ENCODE results near the gene DUSP9. TPM values are rescaled to one million over a fixed set of nuclear protein-coding genes. Genes with fewer than 3 reads are reported as not detected.
A peak's percentile ranks its signal among the peaks of the same experiment; 100 is the strongest.

DUSP9 gene
- total RNA-seq, 1 donor from 2014 or later, result 1.3 TPM

GRCh38 chrX:153686711-153687110 is 39.7 kb downstream of the DUSP9 start:
- TF ChIP-seq, protein P1, sequence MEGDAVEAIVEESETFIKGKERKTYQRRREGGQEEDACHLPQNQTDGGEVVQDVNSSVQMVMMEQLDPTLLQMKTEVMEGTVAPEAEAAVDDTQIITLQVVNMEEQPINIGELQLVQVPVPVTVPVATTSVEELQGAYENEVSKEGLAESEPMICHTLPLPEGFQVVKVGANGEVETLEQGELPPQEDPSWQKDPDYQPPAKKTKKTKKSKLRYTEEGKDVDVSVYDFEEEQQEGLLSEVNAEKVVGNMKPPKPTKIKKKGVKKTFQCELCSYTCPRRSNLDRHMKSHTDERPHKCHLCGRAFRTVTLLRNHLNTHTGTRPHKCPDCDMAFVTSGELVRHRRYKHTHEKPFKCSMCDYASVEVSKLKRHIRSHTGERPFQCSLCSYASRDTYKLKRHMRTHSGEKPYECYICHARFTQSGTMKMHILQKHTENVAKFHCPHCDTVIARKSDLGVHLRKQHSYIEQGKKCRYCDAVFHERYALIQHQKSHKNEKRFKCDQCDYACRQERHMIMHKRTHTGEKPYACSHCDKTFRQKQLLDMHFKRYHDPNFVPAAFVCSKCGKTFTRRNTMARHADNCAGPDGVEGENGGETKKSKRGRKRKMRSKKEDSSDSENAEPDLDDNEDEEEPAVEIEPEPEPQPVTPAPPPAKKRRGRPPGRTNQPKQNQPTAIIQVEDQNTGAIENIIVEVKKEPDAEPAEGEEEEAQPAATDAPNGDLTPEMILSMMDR (IDR thresholded peaks at IDR 0.05; ENCODE audit: insufficient read depth, low read length, severe bottlenecking), result no peak
- Histone ChIP-seq H3K4me3 (ENCODE audit: low read depth, low read length) (peak overlapping the region; percentile 16), H3K27me3 (ENCODE audit: control insufficient read depth, insufficient read depth, low read length) (no peaks in the 10 kb centered on the region), H3K36me3 (ENCODE audit: control insufficient read depth, insufficient read depth, low read length) (peaks cover 3% of the 10 kb centered on the region)
- no peak for DNase-seq (ENCODE audit: low read depth)
- no peak for FAIRE-seq

DNA sequence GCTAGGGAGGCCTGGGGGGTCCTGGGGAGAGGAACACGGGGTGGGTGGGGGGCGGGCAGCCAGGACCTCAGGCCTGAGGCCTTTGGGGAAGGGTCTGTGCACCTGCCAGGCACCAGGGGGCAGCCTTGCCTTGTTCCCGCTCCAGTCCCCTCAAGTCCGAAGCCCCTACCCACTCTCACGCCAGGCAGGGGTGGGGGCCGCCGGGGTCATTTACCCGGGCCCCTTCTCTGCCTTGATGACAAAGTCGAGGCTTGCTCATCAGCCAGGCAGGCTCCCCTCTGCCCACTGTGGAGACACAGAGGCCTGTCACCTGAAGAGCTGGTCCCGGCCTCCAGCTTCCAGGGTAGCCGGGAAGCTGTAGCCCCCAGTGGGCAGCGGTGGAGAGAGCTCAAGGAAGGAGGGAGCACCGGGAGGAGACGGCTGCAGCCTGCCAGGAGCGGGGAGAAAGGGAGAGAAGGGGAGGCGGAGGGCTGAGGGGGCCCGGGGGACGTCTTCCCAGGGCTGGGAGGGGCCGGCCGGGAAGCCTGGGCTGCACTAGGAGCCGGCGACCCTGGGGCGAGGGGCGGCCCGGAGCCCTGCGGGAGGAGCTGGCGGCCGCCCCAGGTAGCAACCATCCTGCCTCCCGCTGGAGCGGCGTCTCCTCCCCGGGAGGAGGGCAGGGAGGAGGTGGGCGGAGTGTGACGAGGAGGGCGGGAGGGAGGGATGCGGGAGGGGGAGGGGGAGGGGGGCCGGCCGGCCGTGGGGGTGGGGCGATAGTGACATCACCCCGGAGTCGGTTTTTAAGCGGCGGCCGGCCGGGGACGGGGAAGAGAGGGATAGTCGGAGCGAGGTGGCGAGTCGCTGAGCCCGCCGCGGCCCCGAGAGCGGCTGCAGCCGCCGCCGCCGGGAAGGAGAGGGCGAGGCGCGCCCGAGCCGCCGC is 40.4 kb downstream of the DUSP9 start, which contains the start of gene SLC6A8:
TSS of gene SLC6A8 (plus strand) at position 806 of the 919 bp plus-strand sequence. CDS start 649 bp downstream, outside the sequence.
- FAIRE-seq (no peak), DNase-seq (ENCODE audit: low read depth) (no peak)
- TF ChIP-seq, protein P1 (IDR thresholded peaks at IDR 0.05; ENCODE audit: insufficient read depth, low read length, severe bottlenecking), result peak; percentile 33
- Histone ChIP-seq H3K4me3 (ENCODE audit: low read depth, low read length) (peak within 1 kb of the TSS; percentile 50), H3K27me3 (ENCODE audit: control insufficient read depth, insufficient read depth, low read length) (no peaks in the 10 kb centered on the region), H3K36me3 (ENCODE audit: control insufficient read depth, insufficient read depth, low read length) (peaks cover 3% of the 10 kb centered on the region)

GRCh38 chrX:153688071-153688470 is 41.1 kb downstream of the DUSP9 start:
- peaks cover 5% of the 10 kb centered on the region for H3K36me3 ChIP-seq (ENCODE audit: control insufficient read depth, insufficient read depth, low read length)
- TF ChIP-seq, protein P1 (IDR thresholded peaks at IDR 0.05; ENCODE audit: insufficient read depth, low read length, severe bottlenecking), result no peak
- no peak for FAIRE-seq

DNA sequence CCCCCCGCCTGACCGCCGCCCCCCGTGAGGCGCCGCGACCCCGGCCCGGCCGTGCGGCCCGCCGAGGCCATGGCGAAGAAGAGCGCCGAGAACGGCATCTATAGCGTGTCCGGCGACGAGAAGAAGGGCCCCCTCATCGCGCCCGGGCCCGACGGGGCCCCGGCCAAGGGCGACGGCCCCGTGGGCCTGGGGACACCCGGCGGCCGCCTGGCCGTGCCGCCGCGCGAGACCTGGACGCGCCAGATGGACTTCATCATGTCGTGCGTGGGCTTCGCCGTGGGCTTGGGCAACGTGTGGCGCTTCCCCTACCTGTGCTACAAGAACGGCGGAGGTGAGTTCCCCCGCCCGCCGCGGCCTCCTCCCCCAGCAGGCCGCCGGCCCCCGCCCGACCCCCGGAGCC is 41.5 kb downstream of the DUSP9 start:
- H3K4me3 ChIP-seq (ENCODE audit: low read depth, low read length), result peak overlapping the region; percentile 50
- no peaks in the 10 kb centered on the region for H3K27me3 ChIP-seq (ENCODE audit: control insufficient read depth, insufficient read depth, low read length)
- peaks cover 6% of the 10 kb centered on the region for H3K36me3 ChIP-seq (ENCODE audit: control insufficient read depth, insufficient read depth, low read length)
- TF ChIP-seq, protein P1 (IDR thresholded peaks at IDR 0.05; ENCODE audit: insufficient read depth, low read length, severe bottlenecking), result no peak
- DNase-seq (ENCODE audit: low read depth) (no peak), FAIRE-seq (no peak)

More at GRCh38 chrX:153688071-153688470, 41.1 kb downstream of the DUSP9 start:
- no peak for DNase-seq (ENCODE audit: low read depth)
- H3K4me3 ChIP-seq (ENCODE audit: low read depth, low read length), result peak overlapping the region; percentile 1
- H3K27me3 ChIP-seq (ENCODE audit: control insufficient read depth, insufficient read depth, low read length), result no peaks in the 10 kb centered on the region

GRCh38 chrX:153688911-153689590 is 42.0 kb downstream of the DUSP9 start:
- Histone ChIP-seq H3K36me3 (ENCODE audit: control insufficient read depth, insufficient read depth, low read length) (peaks cover 7% of the 10 kb centered on the region), H3K27me3 (ENCODE audit: control insufficient read depth, insufficient read depth, low read length) (no peaks in the 10 kb centered on the region), H3K4me3 (ENCODE audit: low read depth, low read length) (peak overlapping the region; percentile 50)
- DNase-seq (ENCODE audit: low read depth) (no peak), FAIRE-seq (no peak)
- TF ChIP-seq, protein P1 (IDR thresholded peaks at IDR 0.05; ENCODE audit: insufficient read depth, low read length, severe bottlenecking), result no peak
